ENCODE measurements around the gene PPP1R7.

GRCh38 chr2:241187101-241187917 is 37.0 kb downstream of the PPP1R7 start:
- TF ChIP-seq POLR2A (IDR thresholded peaks at IDR 0.05) (no peak), CTCF (IDR thresholded peaks at IDR 0.05) (no peak), EP300 (IDR thresholded peaks at IDR 0.05) (no peak)
